GM18858 (cell line): ENCODE measurements around the gene CGB3.
"Not testable (repeated sequence)": the region's sequence is repeated elsewhere in the genome, so short reads cannot be mapped to it uniquely, and the experiment has no call there.

Experiments
- ATAC-seq: cut with Tn5 transposase; IDR thresholded peaks from one replicate; pipeline ENCODE4 v1.9.1; 2021; ENCODE audit not compliant: unreplicated experiment

Gene CGB3

GRCh38 chr19:49024233-49024632, at the start of gene CGB3:
Gene CGB3 (minus strand): TSS chr19:49024333. CDS start chr19:49023971, 362 bp downstream.
- not testable (repeated sequence) for ATAC-seq

- no peak for ATAC-seq
Measured at GRCh38 chr19:49071860-49072547, 47.9 kb upstream of the CGB3 start.

- no peak for ATAC-seq
Measured at GRCh38 chr19:49070416-49070815, 46.3 kb upstream of the CGB3 start.

- no peak for ATAC-seq
Measured at GRCh38 chr19:49069026-49069425, 44.9 kb upstream of the CGB3 start.

GRCh38 chr19:49067554-49067953, 43.4 kb upstream of the CGB3 start:
- ATAC-seq = no peak

- ATAC-seq = no peak
Measured at GRCh38 chr19:49065905-49066512, 41.9 kb upstream of the CGB3 start.

- ATAC-seq = no peak
Measured at GRCh38 chr19:49064768-49065611, 40.9 kb upstream of the CGB3 start, which contains the start of gene NTF4. Gene NTF4 (minus strand): TSS chr19:49064818. CDS start chr19:49061997, 2,821 bp downstream.

GRCh38 chr19:49064029-49064629, 40.0 kb upstream of the CGB3 start:
- no peak for ATAC-seq

GRCh38 chr19:49061445-49061844, 37.3 kb upstream of the CGB3 start:
- ATAC-seq = no peak

- ATAC-seq = no peak
Measured at GRCh38 chr19:49061000-49061399, 36.9 kb upstream of the CGB3 start.

- ATAC-seq = no peak
Measured at GRCh38 chr19:49059053-49059452, 34.9 kb upstream of the CGB3 start.

GRCh38 chr19:49058562-49058961, 34.4 kb upstream of the CGB3 start:
- no peak for ATAC-seq

GRCh38 chr19:49057636-49058234, 33.6 kb upstream of the CGB3 start, which contains the start of gene CGB7:
Gene CGB7 (minus strand): TSS chr19:49057749. CDS start chr19:49055375, 2,374 bp downstream.
- no peak for ATAC-seq

GRCh38 chr19:49056902-49057596, 32.9 kb upstream of the CGB3 start:
- not testable (repeated sequence) for ATAC-seq

GRCh38 chr19:49056101-49056901, 32.2 kb upstream of the CGB3 start:
- no peak for ATAC-seq

GRCh38 chr19:49050376-49051033, 26.4 kb upstream of the CGB3 start:
- not testable (repeated sequence) for ATAC-seq

GRCh38 chr19:49049834-49050233, 25.7 kb upstream of the CGB3 start:
- ATAC-seq = not testable (repeated sequence)

GRCh38 chr19:49049011-49049410, 24.9 kb upstream of the CGB3 start, which contains the start of gene CGB8:
Gene CGB8 (minus strand): TSS chr19:49049111. CDS start chr19:49048739, 372 bp downstream.
- not testable (repeated sequence) for ATAC-seq

- ATAC-seq = not testable (repeated sequence)
Measured at GRCh38 chr19:49043548-49043947, 19.4 kb upstream of the CGB3 start, which contains the start of gene CGB5. Gene CGB5 (plus strand): TSS chr19:49043848. CDS start chr19:49044210, 362 bp downstream.
